HepG2 (cell line): Measurements from ENCODE around the gene NT5C2. TPM values are rescaled to one million over a fixed set of nuclear protein-coding genes. Genes with fewer than 3 reads are reported as not detected.

Experiments used
- ATF7 ChIP-seq, 2 experiments: fragments of 450-650 bp in 1 of 2; sonication (generic) in 1 of 2; formaldehyde crosslinking in 1 of 2; IDR thresholded peaks; 2 replicates each; pipeline versions ENCODE4 v1.4.0 to v1.6.1; 2016 to 2020; ENCODE audit warnings: antibody characterized with exemption in 1 of 2, mild to moderate bottlenecking in 1 of 2, missing genetic modification reagents in 1 of 2
- CEBPB ChIP-seq: IDR thresholded peaks from 2 replicates; pipeline ENCODE4 v1.6.1; 2011; ENCODE audit warnings: low read depth, low read length, improper control_type of control experiment, borderline replicate concordance
- FOSL2 ChIP-seq: sonication (generic); formaldehyde crosslinking; IDR thresholded peaks from 2 replicates; pipeline ENCODE4 v1.4.0; 2020; ENCODE audit warnings: missing genetic modification reagents
- FOXP1 ChIP-seq, 2 experiments: fragments of 450-650 bp in 1 of 2; IDR thresholded peaks; 2 replicates each; pipeline ENCODE4 v1.6.1; 2017 to 2018; ENCODE audit warnings: antibody characterized with exemption in 1 of 2
- MED1 ChIP-seq: sonication (generic); formaldehyde crosslinking; IDR thresholded peaks from 2 replicates; pipeline ENCODE4 v1.4.0; 2020; ENCODE audit warnings: missing genetic modification reagents
- MIXL1 ChIP-seq: IDR thresholded peaks from 2 replicates; pipeline ENCODE4 v1.6.1; 2016
- POLR2A ChIP-seq, 2 experiments: IDR thresholded peaks; 2 replicates each; pipeline ENCODE4 v1.6.1; 2011; ENCODE audit warnings: low read depth in 2 of 2, low read length in 2 of 2, mild to moderate bottlenecking in 1 of 2, moderate library complexity in 1 of 2; ENCODE audit not compliant: insufficient read depth in 1 of 2
- STAG1 ChIP-seq: sonication (generic); formaldehyde crosslinking; IDR thresholded peaks from 2 replicates; pipeline ENCODE4 v1.4.0; 2020; ENCODE audit warnings: missing genetic modification reagents
- TEAD3 ChIP-seq: optimal IDR thresholded peaks from 2 replicates; pipeline ENCODE3; 2016; ENCODE audit warnings: borderline replicate concordance
- ZNF761 ChIP-seq: sonication (generic); formaldehyde crosslinking; conservative IDR thresholded peaks from 2 replicates; pipeline ENCODE4 v1.4.0; 2020; ENCODE audit warnings: mild to moderate bottlenecking, missing genetic modification reagents
- polyA plus RNA-seq, 8 experiments: library from polyadenylated mRNA; depleted of rRNA in 3 of 8; stranded (reverse) in 7 of 8; unstranded in 1 of 8; fragments of >200 nt; fragmentation: Illumina TruSeq in 4 of 8; extraction: Trizol in 4 of 8; gene quantifications; 2 replicates each; pipeline versions ENCODE4 v1.2.1 to v1.2.3, GENCODE V29; 2011 to 2016; ENCODE audit warnings: low read depth in 4 of 8, missing spikeins in 1 of 8, mixed read lengths in 1 of 8; ENCODE audit not compliant: insufficient read depth in 1 of 8
- total RNA-seq, 5 experiments: library from RNA; depleted of rRNA; stranded (reverse); fragments of >200 nt; fragmentation: Illumina TruSeq; extraction: Trizol; gene quantifications; 2 replicates each; pipeline ENCODE4 v1.2.3, GENCODE V29; 2016; ENCODE audit warnings: low read depth in 1 of 5
- TF ChIP-seq, protein P1 (sequence below): sonication (generic); formaldehyde crosslinking; conservative IDR thresholded peaks from 2 replicates; pipeline ENCODE4 v1.4.0; 2020; ENCODE audit warnings: mild to moderate bottlenecking, missing genetic modification reagents, moderate library complexity
- TF ChIP-seq, protein P2 (sequence below): sonication (generic); formaldehyde crosslinking; IDR thresholded peaks from 2 replicates; pipeline ENCODE4 v1.5.0; 2020; ENCODE audit warnings: mild to moderate bottlenecking, missing genetic modification reagents, borderline replicate concordance

Gene NT5C2
- total and polyA plus RNA-seq, 2 of the 13 experiments (the other 11 are each of a cell fraction or from before 2014, with no cell fraction given) = 40.6 to 55.2 TPM

DNA sequence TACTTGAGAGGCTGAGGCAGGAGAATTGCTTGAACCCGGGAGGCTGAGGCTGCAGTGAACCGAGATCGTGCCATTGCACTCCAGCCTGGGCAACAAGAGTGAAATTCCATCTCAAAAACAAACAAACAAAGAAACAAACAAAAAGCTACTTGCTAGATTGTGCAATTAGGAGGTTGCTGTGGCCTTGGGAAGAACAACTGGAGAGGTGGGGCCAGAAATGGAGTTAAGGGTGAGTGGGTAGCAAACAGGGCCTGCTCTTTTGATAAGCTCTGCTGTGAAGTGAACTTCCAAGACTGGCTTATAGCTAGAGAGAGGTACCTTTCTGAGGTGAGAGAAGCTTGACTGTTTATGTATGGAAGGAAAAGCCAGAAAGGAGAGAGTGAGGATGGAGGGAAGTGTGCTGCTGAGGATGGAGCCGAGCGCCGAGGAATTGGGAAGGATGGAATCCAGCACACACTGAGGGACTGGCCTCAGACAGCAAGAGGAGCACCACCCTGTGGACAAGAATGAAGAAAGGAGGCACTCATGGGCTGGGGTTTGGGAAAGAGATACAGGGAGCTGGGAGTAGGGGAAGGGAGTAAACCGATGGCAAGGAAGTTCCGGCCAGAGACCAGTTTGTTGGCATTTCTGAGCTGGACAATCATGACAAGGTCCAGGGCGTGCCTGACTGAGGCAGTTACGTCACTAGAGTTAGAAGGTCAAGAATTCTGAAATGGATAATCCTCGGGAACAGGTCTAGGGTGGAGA, 45.6 kb upstream of the NT5C2 start (continued):
- TF ChIP-seq FOXP1 (IDR thresholded peaks at IDR 0.05) (no peak), FOXP1 (CRISPR knock-in tag; IDR thresholded peaks at IDR 0.05) (peak; percentile 43; the same call in 1 of the 2 replicates), ATF7 (IDR thresholded peaks at IDR 0.05) (peak; percentile 52; the same call in 1 of the 2 replicates), ATF7 (CRISPR knock-in tag; IDR thresholded peaks at IDR 0.05) (no peak), CEBPB (peak; percentile 45; the same call in 1 of the 2 replicates), MED1 (CRISPR knock-in tag) (peak; percentile 48; the same call in 1 of the 2 replicates), POLR2A (IDR thresholded peaks at IDR 0.05; ENCODE audit: insufficient read depth in 1 of 2, low read depth in 2 of 2, low read length in 2 of 2) (no peak), MIXL1 (0 out of 2 replicates have a peak, but pooled peaks have one; percentile 17), STAG1 (CRISPR knock-in tag) (peak; percentile 77), FOSL2 (CRISPR knock-in tag) (peak; percentile 11; the same call in 1 of the 2 replicates), TEAD3 (CRISPR knock-in tag) (peak; percentile 58), ZNF761 (CRISPR knock-in tag) (no peak)
- TF ChIP-seq, protein P1, sequence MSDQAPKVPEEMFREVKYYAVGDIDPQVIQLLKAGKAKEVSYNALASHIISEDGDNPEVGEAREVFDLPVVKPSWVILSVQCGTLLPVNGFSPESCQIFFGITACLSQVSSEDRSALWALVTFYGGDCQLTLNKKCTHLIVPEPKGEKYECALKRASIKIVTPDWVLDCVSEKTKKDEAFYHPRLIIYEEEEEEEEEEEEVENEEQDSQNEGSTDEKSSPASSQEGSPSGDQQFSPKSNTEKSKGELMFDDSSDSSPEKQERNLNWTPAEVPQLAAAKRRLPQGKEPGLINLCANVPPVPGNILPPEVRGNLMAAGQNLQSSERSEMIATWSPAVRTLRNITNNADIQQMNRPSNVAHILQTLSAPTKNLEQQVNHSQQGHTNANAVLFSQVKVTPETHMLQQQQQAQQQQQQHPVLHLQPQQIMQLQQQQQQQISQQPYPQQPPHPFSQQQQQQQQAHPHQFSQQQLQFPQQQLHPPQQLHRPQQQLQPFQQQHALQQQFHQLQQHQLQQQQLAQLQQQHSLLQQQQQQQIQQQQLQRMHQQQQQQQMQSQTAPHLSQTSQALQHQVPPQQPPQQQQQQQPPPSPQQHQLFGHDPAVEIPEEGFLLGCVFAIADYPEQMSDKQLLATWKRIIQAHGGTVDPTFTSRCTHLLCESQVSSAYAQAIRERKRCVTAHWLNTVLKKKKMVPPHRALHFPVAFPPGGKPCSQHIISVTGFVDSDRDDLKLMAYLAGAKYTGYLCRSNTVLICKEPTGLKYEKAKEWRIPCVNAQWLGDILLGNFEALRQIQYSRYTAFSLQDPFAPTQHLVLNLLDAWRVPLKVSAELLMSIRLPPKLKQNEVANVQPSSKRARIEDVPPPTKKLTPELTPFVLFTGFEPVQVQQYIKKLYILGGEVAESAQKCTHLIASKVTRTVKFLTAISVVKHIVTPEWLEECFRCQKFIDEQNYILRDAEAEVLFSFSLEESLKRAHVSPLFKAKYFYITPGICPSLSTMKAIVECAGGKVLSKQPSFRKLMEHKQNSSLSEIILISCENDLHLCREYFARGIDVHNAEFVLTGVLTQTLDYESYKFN (CRISPR knock-in tag) = 0 out of 2 replicates have a peak, but pooled peaks have one; percentile 8
- TF ChIP-seq, protein P2, sequence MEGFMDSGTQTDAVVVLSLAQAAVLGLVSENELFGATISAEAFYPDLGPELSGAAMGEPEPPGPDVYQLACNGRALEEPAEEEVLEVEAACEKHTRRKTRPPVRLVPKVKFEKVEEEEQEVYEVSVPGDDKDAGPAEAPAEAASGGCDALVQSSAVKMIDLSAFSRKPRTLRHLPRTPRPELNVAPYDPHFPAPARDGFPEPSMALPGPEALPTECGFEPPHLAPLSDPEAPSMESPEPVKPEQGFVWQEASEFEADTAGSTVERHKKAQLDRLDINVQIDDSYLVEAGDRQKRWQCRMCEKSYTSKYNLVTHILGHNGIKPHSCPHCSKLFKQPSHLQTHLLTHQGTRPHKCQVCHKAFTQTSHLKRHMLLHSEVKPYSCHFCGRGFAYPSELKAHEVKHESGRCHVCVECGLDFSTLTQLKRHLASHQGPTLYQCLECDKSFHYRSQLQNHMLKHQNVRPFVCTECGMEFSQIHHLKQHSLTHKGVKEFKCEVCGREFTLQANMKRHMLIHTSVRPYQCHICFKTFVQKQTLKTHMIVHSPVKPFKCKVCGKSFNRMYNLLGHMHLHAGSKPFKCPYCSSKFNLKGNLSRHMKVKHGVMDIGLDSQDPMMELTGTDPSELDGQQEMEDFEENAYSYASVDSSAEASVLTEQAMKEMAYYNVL = peak; percentile 63; the same call in 1 of the 2 replicates
